K562 (cell line): ENCODE data around the gene NOX5. TPM values are rescaled to one million over a fixed set of nuclear protein-coding genes. Genes with fewer than 3 reads are reported as not detected.

Experiments
- ATAC-seq: fragments of 200-7000 bp; cut with Tn5 transposase; 3 replicates; pipeline ENCODE4 v1.9.1; 2020; ENCODE audit warnings: moderate library complexity
- BruUV-seq: library from RNA; stranded (reverse); fragments of 400-500 nt; replicated peaks from 2 replicates; lab custom pipeline; 2021; lab: Mats Ljungman, UMichigan
- CTCF ChIA-PET: fragments of 300-600 bp; formaldehyde crosslinking; extraction: SDS; loops from one replicate; lab custom pipeline; 2021; ENCODE audit warnings: low intra/inter-chr PET ratio; lab: Yijun Ruan, JAX
- POLR2A ChIA-PET: fragments of 300-600, 350-650 bp; sonication (Branson Sonifier 250); formaldehyde crosslinking; extraction: SDS; loops from one replicate; lab custom pipeline; 2021; ENCODE audit warnings: antibody characterized with exemption, inconsistent platforms; lab: Yijun Ruan, JAX
- DNase-seq, 4 experiments: peaks; one replicate each; pipeline versions ENCODE4 v3.0.0 to v3.0.0-alpha.2; 2011 to 2018; ENCODE audit warnings: low spot score in 3 of 4, mixed read lengths in 3 of 4; ENCODE audit errors: extremely low read depth in 1 of 4
- FAIRE-seq: peaks from 2 replicates; lab custom pipeline; 2011; peaks lifted over from hg19 to GRCh38; lab: Jason Lieb, UNC
- H2AFZ ChIP-seq: 2 replicates; pipeline ENCODE4 v1.6.0; 2011; ENCODE audit warnings: low read depth, low read length, control low read depth, inconsistent platforms
- H3K27ac ChIP-seq: fragments of 200-600 bp; 3 replicates; pipeline ENCODE4 v1.8.0; 2011; ENCODE audit warnings: low read depth, mild to moderate bottlenecking, control low read depth, inconsistent platforms, low read length, moderate library complexity, mixed read lengths; ENCODE audit errors: extremely low read depth
- H3K27me3 ChIP-seq, 2 experiments: fragments of 300-600 bp in 1 of 2; 2 replicates in 1 of 2; 3 replicates in 1 of 2; pipeline versions ENCODE4 v1.6.0 to v1.8.0; 2011; ENCODE audit warnings: inconsistent platforms in 2 of 2, low read length in 2 of 2, mild to moderate bottlenecking in 1 of 2, mixed read lengths in 1 of 2, moderate library complexity in 1 of 2; ENCODE audit not compliant: control insufficient read depth in 2 of 2, insufficient read depth in 2 of 2
- H3K36me3 ChIP-seq: fragments of 300-600 bp; 3 replicates; pipeline ENCODE4 v1.8.0; 2011; ENCODE audit warnings: mild to moderate bottlenecking, low read length, inconsistent platforms; ENCODE audit not compliant: control insufficient read depth, insufficient read depth
- H3K4me1 ChIP-seq, 2 experiments: fragments of 200-600 bp in 1 of 2; replicated peaks in 1 of 2; 2 replicates in 1 of 2; 3 replicates in 1 of 2; pipeline versions ENCODE4 v1.5.1 to v1.8.0; 2011; ENCODE audit warnings: inconsistent platforms in 2 of 2, low read length in 2 of 2, mild to moderate bottlenecking in 1 of 2, mixed read lengths in 1 of 2, moderate library complexity in 1 of 2; ENCODE audit not compliant: control insufficient read depth in 2 of 2, insufficient read depth in 2 of 2
- H3K4me2 ChIP-seq: 2 replicates; pipeline ENCODE4 v1.6.1; 2011; ENCODE audit warnings: low read length, control low read depth, inconsistent platforms, mixed read lengths; ENCODE audit not compliant: insufficient read depth
- H3K4me3 ChIP-seq: fragments of 200-600 bp; sonication (generic), shearing (Covaris generic); 2 replicates; pipeline ENCODE4 v1.5.1; 2016; ENCODE audit warnings: control low read depth, inconsistent platforms
- H3K79me2 ChIP-seq: fragments of 200-600 bp; 3 replicates; pipeline ENCODE4 v1.8.0; 2011; ENCODE audit warnings: low read length, inconsistent platforms; ENCODE audit not compliant: control insufficient read depth, insufficient read depth
- H3K9ac ChIP-seq, 2 experiments: 2 replicates each; pipeline versions ENCODE4 v1.6.0 to v1.6.1; 2011; ENCODE audit warnings: low read depth in 2 of 2, low read length in 2 of 2, control low read depth in 1 of 2, inconsistent platforms in 1 of 2, mild to moderate bottlenecking in 1 of 2, mixed read lengths in 1 of 2; ENCODE audit not compliant: insufficient read depth in 1 of 2
- H3K9me1 ChIP-seq: one replicate; pipeline ENCODE4 v1.6.0; 2011; ENCODE audit warnings: inconsistent platforms, mild to moderate bottlenecking, low read length, moderate library complexity; ENCODE audit not compliant: control insufficient read depth, insufficient read depth
- H3K9me3 ChIP-seq: replicated peaks from 2 replicates; pipeline ENCODE4 v1.5.1; 2011; ENCODE audit warnings: low read depth, low read length, inconsistent platforms; ENCODE audit not compliant: control insufficient read depth, insufficient read depth
- H4K20me1 ChIP-seq: replicated peaks from 2 replicates; pipeline ENCODE4 v1.6.1; 2011; ENCODE audit warnings: low read length, inconsistent platforms, mixed read lengths; ENCODE audit not compliant: control insufficient read depth, insufficient read depth
- ATF7 ChIP-seq: fragments of 450-650 bp; IDR thresholded peaks from 2 replicates; pipeline ENCODE4 v1.7.1; 2014; ENCODE audit warnings: mild to moderate bottlenecking, moderate library complexity
- DNMT1 ChIP-seq: fragments of 450-650 bp; IDR thresholded peaks from 2 replicates; pipeline ENCODE4 v1.6.1; 2016; ENCODE audit warnings: antibody characterized with exemption, mild to moderate bottlenecking
- ELK3 ChIP-seq: fragments of 450-650 bp; formaldehyde crosslinking; IDR thresholded peaks from 2 replicates; pipeline ENCODE4 v1.4.0; 2020; ENCODE audit warnings: mild to moderate bottlenecking
- FOSL1 ChIP-seq: fragments of 200-800 bp; sonication (Bioruptor generic); conservative IDR thresholded peaks from 2 replicates; pipeline ENCODE4 v1.6.1; 2016; ENCODE audit warnings: missing genetic modification characterization, missing compliant biosample characterization
- HINFP ChIP-seq: fragments of 450-650 bp; conservative IDR thresholded peaks from 2 replicates; pipeline ENCODE4 v1.6.1; 2016; ENCODE audit warnings: missing genetic modification characterization, low read depth, mild to moderate bottlenecking, control low read depth, missing compliant biosample characterization
- NONO ChIP-seq, 2 experiments: fragments of 200-400 bp in 1 of 2; fragments of 450-650 bp in 1 of 2; formaldehyde crosslinking in 1 of 2; IDR thresholded peaks; 2 replicates each; pipeline ENCODE4 v1.6.1; 2017; ENCODE audit warnings: low read depth in 2 of 2, mild to moderate bottlenecking in 2 of 2, moderate library complexity in 2 of 2, low read length in 1 of 2
- PHF8 ChIP-seq: fragments of 200-600 bp; sonication (generic); IDR thresholded peaks from 2 replicates; pipeline ENCODE4 v1.6.1; 2012; ENCODE audit warnings: mixed run types, mild to moderate bottlenecking, inconsistent platforms, low read length, moderate library complexity, borderline replicate concordance
- RBFOX2 ChIP-seq: fragments of 200-400 bp; formaldehyde crosslinking; IDR thresholded peaks from 2 replicates; pipeline ENCODE4 v1.6.1; 2017; ENCODE audit warnings: low read depth, mild to moderate bottlenecking, low read length, moderate library complexity
- ZNF24 ChIP-seq: fragments of 450-650 bp; IDR thresholded peaks from 2 replicates; pipeline ENCODE4 v1.6.1; 2016
- WGBS: fragments of 100-300 bp; shearing (Covaris generic); methylation state at CpG from one replicate; pipeline ENCODE4 v1.1.6; 2016; ENCODE audit warnings: low coverage, mixed read lengths; ENCODE audit not compliant: insufficient coverage; ENCODE audit errors: missing lambda C conversion rate; 5-methylcytosine and 5-hydroxymethylcytosine counted together
- in situ Hi-C: fragments of 300-500 bp; cut with MboI; formaldehyde crosslinking; loops from 4 replicates; pipeline ENCODE4 v1.15.0; 2018; ENCODE audit warnings: inconsistent platforms, mixed read lengths
- intact Hi-C: fragments of 100-400 bp; cut with micrococcal nuclease; formaldehyde crosslinking; loops from 2 replicates; pipeline ENCODE4 v1.14.2; 2022
- polyA plus RNA-seq, 8 experiments: library from polyadenylated mRNA; depleted of rRNA in 4 of 8; stranded (reverse) in 5 of 8; unstranded in 3 of 8; fragments of >200 nt; fragmentation: Nextera tagmentation in 2 of 8; fragmentation: Illumina TruSeq in 1 of 8; extraction: Ambion mirVana in 2 of 8; extraction: Trizol in 1 of 8; gene quantifications; 2 replicates each; pipeline versions ENCODE4 v1.2.1 to v1.2.3, GENCODE V29; 2011 to 2014; ENCODE audit warnings: inconsistent platforms in 1 of 8, missing spikeins in 1 of 8
- total RNA-seq, 7 experiments: library from RNA; depleted of rRNA in 6 of 7; stranded (reverse); fragments of >200 nt in 6 of 7; fragmentation: Illumina TruSeq in 2 of 7; extraction: Trizol in 2 of 7; gene quantifications; 2 replicates each; pipeline versions ENCODE4 v1.2.1 to v1.2.3, GENCODE V29; 2011 to 2021; ENCODE audit warnings: low replicate concordance in 1 of 7
- TF ChIP-seq, protein P1 (sequence below): sonication (generic); IDR thresholded peaks from 2 replicates; pipeline ENCODE4 v1.6.1; 2016

Gene NOX5
- total and polyA plus RNA-seq, 9 of the 15 experiments (the other 6 are each of a cell fraction or from before 2014, with no cell fraction given), result 0.01 TPM; not detected in 8

DNA sequence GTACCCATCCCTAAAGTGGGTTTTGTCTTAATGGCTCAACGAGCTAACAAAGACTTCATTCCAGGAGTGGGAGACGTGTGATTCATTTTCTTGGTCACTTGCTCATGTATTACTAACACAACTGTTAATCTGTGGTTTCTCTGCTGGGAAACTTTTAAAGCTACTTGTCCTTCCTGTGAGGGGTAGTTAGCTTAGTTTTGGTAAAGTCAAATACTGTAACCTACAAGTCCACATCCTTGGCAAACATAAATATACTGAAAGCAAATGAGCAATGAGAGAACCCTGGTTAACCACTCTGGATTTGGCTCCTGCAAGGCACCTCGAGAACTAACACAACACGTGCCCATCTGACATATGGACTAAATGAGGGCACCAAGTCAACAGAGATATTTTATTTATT, 19.9 kb downstream of the NOX5 start:
- Histone ChIP-seq H3K27me3 (peaks cover 2 to 40% of the 10 kb centered on the region in 2 experiments; a peak in 2 of 5 replicates), H3K36me3 (no peaks in the 10 kb centered on the region), H2AFZ (no peak overlapping the region), H3K4me1 (peaks cover 0 to 13% of the 10 kb centered on the region in 2 experiments; a peak in 1 of 5 replicates), H3K79me2 (no peaks in the 10 kb centered on the region), H3K4me3 (no peak overlapping the region), H3K9me3 (no peaks in the 10 kb centered on the region), H3K4me2 (no peak overlapping the region), H3K9me1 (no peaks in the 10 kb centered on the region), H3K9ac (no peak overlapping the region), H4K20me1 (0 out of 2 replicates have a peak, but pooled peaks cover 2% of the 10 kb centered on the region), H3K27ac (no peak overlapping the region)
- POLR2A ChIA-PET, result interaction anchor here (0.6 to 1.2 kb wide), 2 partner anchors 9 to 419 kb away, joined by 3 to 5 read pairs; no protein-coding TSS in a partner anchor
- DNase-seq (no peak), FAIRE-seq (no peak), ATAC-seq (no peak)
- intact Hi-C loops (loop anchor here (5.0 kb wide), 1 partner anchor 107 kb away; no protein-coding TSS in a partner anchor), in situ Hi-C loops (no loop called here)
- 0% methylated on average over 4 of the region's 4 CpGs for WGBS
- TF ChIP-seq HINFP (no peak), DNMT1 (no peak), FOSL1 (tag) (peak; percentile 88), ELK3 (CRISPR knock-in tag) (no peak), ZNF24 (no peak), PHF8 (no peak), NONO (IDR thresholded peaks at IDR 0.05; ENCODE audit: low read depth in 2 of 2, low read length in 1 of 2) (no peak), RBFOX2 (no peak), ATF7 (no peak)
- TF ChIP-seq, protein P1, sequence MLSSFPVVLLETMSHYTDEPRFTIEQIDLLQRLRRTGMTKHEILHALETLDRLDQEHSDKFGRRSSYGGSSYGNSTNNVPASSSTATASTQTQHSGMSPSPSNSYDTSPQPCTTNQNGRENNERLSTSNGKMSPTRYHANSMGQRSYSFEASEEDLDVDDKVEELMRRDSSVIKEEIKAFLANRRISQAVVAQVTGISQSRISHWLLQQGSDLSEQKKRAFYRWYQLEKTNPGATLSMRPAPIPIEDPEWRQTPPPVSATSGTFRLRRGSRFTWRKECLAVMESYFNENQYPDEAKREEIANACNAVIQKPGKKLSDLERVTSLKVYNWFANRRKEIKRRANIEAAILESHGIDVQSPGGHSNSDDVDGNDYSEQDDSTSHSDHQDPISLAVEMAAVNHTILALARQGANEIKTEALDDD, result peak; percentile 87
- no TSS peak for BruUV-seq
- CTCF ChIA-PET, result no interaction called here
